Activated CD8-positive, alpha-beta memory T cell treated with anti-CD3 and anti-CD28 coated beads for 1 hour (primary cell): ENCODE measurements around the gene IGFALS.
"Not testable (repeated sequence)": the region's sequence is repeated elsewhere in the genome, so short reads cannot be mapped to it uniquely, and the experiment has no call there.

Experiments used
- DNase-seq, 2 donors: peaks; one replicate each; pipeline ENCODE4 v3.0.0-alpha.2; 2020; ENCODE audit warnings: low read depth in 1 of 2; ENCODE audit errors: extremely low read depth in 1 of 2

Gene IGFALS

GRCh38 chr16:1818204-1818872, 24.8 kb upstream of the IGFALS start:
- DNase-seq: no peak

- no peak for DNase-seq
These were observed 24.2 kb upstream of the IGFALS start for GRCh38 chr16:1817716-1818115.

- DNase-seq: no peak
These were observed 23.7 kb upstream of the IGFALS start for GRCh38 chr16:1817276-1817589.

GRCh38 chr16:1816396-1817275, 23.1 kb upstream of the IGFALS start:
- no peak for DNase-seq

GRCh38 chr16:1815461-1815860, 22.0 kb upstream of the IGFALS start:
- no peak for DNase-seq

GRCh38 chr16:1812732-1813163, 19.2 kb upstream of the IGFALS start:
- no peak for DNase-seq

GRCh38 chr16:1810536-1810935, 17.0 kb upstream of the IGFALS start:
- no peak for DNase-seq

GRCh38 chr16:1810106-1810505, 16.6 kb upstream of the IGFALS start:
- DNase-seq: no peak

GRCh38 chr16:1809281-1809801, 15.8 kb upstream of the IGFALS start:
- no peak for DNase-seq

- DNase-seq: no peak
These were observed 15.2 kb upstream of the IGFALS start for GRCh38 chr16:1808691-1809090.

- DNase-seq: no peak
These were observed 14.1 kb upstream of the IGFALS start for GRCh38 chr16:1807626-1808025.

- no peak for DNase-seq
These were observed 7.2 kb upstream of the IGFALS start for GRCh38 chr16:1800701-1801100.

GRCh38 chr16:1799263-1799662, 5.8 kb upstream of the IGFALS start:
- not testable (repeated sequence) for DNase-seq

- no peak for DNase-seq
These were observed 1.6 kb upstream of the IGFALS start for GRCh38 chr16:1794908-1795666.

GRCh38 chr16:1794221-1794871, 841 bp upstream of the IGFALS start:
- DNase-seq: no peak

GRCh38 chr16:1792836-1793577, 498 bp downstream of the IGFALS start:
- no peak for DNase-seq

- DNase-seq: no peak
These were observed 1.3 kb downstream of the IGFALS start for GRCh38 chr16:1791943-1792812.

GRCh38 chr16:1791256-1791942, 2.1 kb downstream of the IGFALS start:
- DNase-seq: no peak
